HG03565 (cell line): ENCODE measurements around the gene MARCHF3.
"Not testable (repeated sequence)": the region's sequence is repeated elsewhere in the genome, so short reads cannot be mapped to it uniquely, and the experiment has no call there.

Experiments used
- ATAC-seq: cut with Tn5 transposase; IDR thresholded peaks from one replicate; pipeline ENCODE4 v1.9.1; 2021; ENCODE audit warnings: mild to moderate bottlenecking, moderate library complexity; ENCODE audit not compliant: unreplicated experiment

The MARCHF3 gene

DNA sequence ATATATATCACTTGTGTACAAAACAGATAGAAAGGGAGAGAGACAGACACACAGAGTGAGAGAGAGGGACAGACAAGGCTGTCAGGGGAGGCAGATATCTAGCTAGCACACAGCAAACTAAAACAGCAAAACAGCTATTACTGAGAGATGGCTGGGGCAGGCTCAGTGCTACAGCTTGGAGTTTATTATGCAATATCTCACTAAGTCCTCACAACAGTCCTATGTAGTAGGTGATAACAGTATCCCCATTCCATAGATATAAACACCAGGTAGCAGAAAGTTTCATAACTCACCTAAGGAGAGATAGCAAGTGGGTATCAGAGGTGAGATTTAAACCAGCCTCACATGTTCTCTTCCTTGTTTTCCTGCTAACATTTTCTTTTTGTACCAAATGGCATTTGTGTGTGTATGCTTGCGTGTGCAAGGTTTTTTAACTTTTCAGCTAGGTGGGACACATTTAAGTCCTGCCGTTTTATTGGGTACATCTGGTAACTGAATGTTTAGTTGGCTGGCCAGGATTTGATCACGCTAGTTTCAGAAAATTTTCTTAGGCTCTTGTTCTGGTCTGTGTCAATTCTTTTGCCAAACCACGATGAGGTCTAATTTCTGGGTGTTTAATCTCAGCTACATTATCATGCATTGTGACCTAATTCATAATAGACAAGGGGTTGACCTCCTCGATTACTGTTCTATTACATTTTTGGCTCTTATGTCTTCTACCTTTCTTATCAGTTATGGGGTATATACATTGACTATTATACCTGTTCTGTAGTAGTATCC, 148.3 kb downstream of the MARCHF3 start:
- ATAC-seq = no peak

DNA sequence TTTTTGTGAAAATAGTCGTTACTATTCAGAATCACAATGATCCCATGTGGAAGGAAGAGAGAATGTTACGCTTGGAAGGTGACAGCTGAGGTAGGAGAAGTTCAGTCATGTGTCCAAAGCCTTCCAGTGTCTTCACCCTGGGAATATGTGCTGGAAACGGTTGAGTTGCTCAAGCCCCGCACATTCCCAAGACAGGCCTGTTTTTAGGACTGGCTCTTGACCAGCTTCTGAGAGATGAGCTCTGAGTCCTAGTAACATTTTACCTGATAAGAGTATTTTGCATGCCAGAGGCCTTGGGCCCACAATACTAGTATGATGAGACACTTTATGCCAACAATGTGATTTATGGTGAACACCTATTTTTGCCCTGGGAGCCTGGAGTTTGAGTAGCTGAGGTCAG, 151.7 kb downstream of the MARCHF3 start:
- ATAC-seq = no peak

DNA sequence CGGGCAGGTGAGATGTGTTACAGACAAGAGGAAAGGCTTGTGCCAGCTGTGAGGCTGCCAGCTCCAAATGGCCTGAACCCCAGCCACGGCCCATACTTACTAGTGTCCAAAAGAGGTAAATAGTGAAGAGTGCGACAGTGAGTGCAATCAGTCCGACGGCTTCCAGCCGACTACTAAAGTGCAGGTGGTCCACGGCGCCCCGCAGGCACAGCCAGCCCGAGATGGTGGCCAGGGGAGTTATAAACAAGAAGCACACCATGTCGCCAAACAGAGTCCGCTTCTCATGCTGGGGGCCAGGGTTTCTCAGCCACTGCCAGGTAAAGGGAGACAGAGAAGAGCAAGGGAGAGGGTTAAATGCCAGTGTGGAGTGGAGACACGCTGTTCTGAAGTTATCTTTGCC, 152.3 kb downstream of the MARCHF3 start:
- no peak for ATAC-seq

DNA sequence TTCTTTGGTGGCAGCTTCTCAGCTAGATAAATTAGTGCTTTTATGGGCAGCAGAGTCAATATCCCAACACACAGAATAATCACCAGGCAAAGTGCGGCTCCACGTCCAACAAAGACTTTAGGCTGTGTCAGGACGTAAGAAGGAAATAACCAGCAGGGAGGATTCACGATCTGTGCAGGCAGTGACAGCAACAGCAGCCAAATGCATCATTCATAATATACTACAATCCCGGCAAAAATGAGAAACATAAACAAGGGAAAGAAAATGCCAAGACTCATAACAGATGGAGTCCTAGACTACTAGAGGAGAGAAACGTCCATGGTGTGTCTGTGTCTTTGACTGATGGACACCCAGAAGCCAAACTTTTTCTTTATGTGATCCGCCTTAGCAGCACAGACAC, 152.8 kb downstream of the MARCHF3 start:
- no peak for ATAC-seq

DNA sequence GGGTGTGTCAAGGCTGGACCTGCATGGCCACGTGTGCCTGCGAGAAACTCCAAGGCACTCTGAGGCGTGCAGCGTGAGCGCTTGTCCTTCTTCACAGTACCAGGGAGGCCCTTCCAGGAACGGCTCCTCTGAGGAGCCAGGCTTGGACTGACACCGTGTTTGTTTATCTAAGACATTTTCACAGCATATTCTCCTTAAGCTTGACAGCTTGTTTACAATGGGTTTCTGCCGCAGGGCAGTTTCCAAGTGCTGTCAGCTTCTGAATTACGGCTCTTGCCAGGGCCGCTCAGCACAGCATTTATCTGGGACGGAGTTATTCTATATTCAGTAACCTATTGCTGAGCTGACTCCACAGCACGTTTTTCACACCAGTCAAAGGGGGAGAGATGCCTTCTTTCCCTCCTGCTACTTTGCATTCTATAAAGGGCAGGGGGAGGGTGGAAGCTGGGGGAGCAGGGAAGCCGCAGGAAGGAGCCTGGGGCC, 155.0 kb downstream of the MARCHF3 start:
- no peak for ATAC-seq

DNA sequence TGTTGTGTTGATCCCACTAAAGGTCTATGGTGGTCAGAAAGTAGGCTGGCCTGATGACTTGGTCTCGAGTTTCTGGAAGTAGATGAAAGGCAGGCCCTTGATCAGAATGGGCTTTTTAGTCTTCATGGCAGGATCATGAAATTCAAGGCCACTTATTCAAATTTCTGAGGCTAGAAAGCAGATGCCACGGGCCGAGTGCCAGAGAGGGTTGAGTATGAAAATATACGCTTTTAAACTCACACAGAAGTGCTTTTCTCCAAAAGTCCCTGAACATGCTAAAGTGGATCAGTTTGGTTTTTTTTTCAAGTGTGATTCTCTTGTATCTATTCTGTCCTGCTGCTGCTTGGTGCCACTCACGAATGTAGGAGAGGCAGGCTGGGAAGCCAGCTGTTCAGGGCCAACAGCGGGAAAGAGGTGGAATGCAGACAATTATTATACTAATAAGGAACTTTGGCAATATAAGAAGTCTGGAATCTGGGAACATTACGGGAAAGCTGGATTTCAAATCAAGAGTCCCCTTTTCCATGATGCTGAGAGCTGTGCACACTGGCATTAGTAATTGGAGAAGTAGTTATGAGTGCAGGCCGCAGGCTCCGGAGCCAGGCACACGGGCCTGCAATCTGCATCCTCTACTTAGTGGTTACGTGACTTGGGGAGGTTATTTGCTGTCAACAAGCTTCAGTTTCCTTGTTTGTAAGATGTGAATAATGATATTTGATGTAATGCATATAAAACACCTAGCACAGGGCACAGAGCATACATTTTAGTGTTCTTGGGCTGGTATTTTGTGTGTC, 157.6 kb downstream of the MARCHF3 start:
- no peak for ATAC-seq

DNA sequence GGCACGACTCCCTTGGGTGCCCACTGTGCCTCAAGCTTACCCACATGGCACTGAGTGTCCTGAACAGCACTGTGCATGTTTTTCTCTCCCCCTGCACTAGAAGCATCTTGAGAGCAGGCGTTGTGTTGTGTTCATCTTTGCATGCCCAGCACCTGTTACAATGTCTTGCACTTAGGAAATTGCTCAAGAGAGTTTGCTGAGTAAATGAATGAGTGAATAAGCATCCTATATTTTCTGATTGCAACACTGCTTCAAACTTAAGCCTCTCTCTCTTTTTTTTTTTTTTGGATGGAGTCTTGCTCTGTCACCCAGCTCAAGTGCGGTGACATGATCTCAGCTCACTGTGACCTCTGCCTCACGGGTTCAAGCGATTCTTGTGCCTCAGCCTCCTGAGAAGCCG, 158.9 kb downstream of the MARCHF3 start:
- ATAC-seq = no peak

DNA sequence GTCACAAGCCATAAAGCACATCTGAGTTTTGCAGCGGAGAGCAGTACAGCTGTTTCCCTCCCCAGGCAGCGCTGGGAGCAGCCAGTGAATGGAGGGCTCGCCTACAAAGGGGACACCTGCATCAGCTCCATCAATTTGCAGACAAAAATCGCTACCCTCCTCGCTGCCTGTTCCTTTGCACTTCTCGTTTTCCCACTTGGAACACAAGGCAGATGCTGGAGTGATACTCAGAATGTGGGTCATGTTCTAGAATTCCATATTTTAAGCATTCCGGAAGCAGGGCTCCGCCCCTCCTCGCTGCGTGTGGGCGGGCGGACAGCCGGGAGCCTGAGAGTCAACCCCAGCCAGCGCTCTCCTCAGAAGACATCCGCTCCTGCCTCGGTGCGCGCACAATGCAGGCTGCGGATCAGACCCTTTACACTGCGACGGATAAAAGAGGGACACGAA, 161.3 kb downstream of the MARCHF3 start:
- ATAC-seq = peak; percentile 77

DNA sequence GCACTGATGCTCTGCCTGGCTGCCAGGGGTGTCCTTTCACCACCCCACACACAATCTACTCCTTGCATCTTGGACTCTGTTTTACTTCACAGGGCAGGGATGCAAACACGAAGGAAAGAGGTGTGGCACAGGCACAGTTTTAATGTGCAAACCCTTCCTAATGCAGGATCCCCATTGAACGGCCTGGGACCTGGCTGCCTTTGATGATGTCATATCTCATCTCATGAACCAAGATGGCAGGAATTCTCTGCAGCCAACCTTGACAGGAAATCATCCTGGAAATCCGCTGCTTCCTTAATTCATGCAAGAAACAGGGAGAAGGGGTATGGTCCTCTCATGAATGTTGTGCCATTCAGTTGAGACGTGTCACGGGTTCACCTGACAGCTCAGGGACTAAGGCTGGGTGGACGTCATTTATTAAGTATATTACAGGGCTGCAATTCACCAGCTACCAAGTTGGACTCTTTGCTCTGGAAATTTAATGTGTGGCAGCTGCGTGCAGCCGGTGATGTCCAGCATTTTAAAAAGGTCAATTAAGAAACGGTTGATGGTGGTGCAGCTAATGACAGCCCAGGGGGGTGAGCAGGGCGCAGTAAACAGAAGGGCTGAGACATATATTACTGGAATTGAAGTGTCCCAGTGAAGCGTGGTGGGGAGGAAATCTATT, 161.9 kb downstream of the MARCHF3 start:
- ATAC-seq = no peak

DNA sequence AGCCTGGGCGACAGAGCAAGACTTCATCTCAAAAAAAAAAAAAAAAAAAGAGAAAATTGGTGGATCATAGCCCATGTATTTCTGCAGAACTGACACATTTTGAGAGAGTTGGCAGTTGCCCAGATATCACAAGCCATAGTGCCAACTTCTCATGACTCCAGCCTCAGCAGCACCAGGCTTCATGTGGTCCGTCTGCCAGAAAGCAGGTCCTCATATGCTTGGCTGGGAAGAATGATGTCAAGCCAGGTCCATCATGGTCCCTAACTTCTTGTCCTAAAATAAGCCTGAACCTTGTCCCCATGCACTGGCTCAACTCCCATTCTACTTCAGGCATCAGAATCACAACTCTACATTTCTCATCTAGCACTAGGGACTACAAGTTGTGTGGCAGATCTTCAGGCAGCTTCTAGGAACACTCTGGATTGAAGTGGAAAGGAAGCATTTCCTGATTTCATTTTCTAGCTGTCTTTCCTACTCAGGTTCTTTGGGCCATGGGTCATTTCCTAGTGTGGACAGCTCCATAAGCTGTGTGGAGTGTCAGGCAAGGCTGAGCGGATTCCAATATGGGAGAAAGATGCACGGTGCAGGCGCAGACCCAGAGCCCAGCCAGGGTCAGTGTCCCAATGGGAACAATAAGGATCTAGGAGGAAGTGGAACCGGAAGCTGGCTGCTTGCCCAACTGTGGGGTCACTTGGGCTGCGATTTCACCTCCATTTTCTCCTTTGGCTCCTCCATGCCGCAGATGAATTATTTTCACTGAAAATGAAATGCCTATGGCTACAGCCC, 163.3 kb downstream of the MARCHF3 start:
- no peak for ATAC-seq

DNA sequence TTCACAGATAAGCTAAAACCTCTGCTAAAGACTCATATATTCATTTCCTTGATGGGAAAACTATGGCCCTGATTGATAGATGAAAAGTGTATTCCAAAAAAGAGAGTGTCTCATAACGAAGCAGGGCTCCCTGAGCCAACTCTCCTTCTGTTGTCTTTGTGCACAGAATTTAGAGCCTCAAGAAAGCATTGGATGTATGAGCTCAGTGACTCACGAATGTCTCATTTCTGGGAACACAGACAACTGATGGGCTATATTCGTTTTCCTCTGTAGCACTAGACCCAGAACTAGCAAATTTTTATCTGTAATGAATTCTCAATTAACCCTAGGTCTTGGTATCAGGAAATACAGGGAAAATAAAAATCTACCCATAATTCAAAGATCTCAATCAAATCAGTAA, 165.1 kb downstream of the MARCHF3 start:
- no peak for ATAC-seq

DNA sequence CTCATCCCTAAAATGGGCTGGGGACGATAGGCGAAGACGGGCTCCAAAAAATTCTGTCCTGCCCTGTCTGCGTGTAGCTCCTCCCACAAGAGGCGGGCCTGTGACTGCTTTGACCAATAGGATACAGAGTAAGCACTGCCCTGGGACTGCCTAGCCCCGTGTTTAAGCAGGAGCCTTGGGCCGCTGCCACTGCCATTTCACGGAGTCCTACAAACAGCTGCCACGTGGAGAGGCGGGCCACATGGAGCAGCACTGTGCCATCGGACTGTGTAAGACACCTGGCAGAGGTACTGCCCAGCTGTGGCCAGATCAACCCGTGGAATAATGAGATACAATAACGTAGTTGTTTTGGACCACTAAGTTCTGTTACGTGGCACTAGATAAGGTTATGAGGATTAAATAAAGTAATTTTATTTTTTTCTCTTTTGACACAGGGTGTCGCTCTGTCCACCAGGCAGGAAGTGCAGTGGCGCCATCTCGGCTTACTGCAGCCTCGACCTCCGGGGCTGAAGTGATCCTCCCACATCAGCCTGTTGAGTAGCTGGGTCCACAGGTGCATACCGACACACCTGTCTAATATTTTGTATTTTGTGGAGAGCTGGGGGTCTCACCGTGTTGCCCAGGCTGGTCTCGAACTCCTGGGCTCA, 166.2 kb downstream of the MARCHF3 start:
- ATAC-seq = no peak

DNA sequence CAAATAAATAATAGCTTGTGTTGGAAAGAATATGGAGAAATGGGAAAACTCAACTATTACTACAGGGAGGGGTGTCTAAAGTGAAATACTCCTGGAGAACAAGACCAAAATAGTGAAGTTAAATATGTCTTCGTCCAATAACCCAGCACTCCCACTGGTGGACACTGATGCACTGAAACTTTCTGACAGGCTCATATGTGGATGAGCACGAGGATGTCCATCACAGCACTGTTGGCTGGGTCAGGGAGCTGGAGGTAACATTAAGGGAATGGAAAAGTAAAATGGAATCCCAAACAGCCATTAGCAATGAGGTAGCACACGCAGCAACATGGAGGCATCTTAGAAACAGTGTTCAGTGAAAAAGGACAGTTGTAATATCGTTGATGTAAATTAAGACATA, 167.0 kb downstream of the MARCHF3 start:
- no peak for ATAC-seq

DNA sequence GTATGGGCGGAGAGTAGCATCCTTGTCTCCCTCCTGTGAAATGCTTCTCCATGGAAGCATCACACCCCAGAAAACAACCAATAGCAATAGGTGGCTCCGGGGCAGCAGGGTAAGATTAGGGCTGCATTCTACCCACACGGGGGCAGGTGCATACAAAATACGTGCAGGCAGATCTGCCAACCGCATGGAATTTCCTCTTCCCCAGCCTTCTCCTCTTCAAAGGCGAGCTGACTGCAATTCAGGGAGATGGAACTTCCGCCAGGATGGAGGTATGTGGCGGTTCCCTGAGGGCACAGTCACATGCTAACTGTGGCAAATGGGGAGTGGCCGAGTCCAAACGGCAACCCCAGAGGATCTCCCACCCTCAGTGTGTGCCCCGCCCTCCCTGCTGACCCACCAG, 171.9 kb downstream of the MARCHF3 start:
- no peak for ATAC-seq

DNA sequence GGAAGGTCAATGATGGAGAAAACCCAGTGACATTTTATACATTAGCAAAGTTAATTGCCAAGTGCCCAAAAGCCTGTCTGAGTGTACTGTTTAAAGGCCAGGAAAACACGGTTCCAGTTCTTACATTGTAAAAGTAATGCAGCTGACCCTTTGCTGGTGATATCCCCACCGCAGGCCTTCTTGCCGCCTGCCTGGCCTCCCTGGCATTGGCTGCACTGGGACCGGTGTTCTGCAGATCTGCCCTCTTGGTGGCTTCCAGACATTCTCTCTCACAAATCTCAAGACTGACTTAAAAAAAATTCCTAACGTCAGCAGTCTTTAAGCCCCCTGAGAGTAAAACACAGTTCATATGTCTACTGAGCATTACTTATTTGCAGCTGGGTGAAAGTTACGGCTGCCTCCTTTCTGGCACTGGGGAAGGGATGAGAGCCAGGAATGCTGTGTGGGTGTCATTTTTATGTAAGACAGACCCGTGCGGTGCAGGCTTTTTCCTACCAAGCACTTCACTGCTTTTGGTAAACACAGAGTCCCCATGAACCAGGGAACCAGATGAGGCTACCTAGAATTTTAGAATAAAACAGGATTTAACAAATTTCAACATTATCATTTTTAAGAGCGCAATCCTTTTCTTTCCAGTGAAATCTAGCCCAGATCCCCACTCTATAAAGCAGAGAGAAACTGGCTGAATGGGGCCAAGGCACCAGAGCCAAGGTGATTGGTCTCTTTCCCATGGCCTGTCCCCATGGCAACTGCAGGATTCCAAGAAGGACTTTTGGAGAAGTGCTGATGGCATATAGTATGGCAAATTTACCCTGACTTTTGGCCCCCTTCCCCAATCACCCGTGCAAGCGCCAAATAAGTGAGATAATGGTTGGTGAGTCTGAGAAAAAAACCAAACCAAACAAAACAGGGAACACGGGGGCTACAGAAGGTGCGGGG, 172.6 kb downstream of the MARCHF3 start:
- no peak for ATAC-seq

DNA sequence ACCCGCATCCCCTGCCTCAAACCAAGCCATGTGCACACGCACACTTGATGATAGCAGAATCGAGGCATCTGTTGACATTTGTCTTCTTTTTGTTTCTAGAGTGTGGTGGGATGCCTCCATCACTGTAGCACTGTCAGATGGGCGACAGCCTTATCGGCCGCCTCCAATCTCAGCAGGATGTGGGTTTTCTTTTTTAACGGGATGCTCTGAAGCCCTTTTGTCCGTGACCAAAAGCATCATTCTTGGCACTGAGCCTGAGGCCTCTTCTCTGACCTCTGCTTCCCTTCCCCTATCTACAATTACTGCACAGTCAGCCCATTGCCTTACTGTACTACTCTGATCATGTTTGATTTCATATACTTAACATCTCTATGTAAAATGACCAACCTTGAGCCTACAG, 175.1 kb downstream of the MARCHF3 start:
- no peak for ATAC-seq

DNA sequence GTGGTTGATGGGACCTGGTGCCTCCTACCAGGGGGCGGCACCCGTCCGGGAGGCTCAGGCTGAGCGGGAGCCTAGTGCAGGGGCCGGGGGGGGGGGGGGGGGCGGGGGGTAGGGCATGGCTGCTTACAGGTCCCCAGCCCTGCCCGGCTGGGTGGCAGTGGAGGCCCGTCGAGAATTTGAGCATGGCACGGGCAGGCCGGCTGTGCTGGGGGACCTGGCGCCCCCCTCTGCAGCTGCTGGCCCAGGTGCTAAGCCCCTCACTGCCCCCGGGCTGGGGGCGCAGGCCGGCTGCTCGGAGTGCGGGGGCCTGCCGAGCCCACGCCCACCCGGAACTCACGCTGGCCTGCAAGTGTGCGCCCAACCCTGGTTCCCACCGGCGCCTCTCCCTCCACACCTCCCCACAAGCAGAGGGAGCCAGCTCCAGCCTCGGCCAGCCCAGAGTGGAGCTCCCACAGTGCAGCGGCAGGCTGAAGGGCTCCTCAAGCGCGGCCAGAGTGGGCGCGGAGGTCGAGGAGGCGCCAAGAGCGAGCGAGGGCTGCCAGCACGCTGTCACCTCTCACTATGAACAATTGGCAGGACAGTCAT, 175.7 kb downstream of the MARCHF3 start:
- ATAC-seq = no peak

DNA sequence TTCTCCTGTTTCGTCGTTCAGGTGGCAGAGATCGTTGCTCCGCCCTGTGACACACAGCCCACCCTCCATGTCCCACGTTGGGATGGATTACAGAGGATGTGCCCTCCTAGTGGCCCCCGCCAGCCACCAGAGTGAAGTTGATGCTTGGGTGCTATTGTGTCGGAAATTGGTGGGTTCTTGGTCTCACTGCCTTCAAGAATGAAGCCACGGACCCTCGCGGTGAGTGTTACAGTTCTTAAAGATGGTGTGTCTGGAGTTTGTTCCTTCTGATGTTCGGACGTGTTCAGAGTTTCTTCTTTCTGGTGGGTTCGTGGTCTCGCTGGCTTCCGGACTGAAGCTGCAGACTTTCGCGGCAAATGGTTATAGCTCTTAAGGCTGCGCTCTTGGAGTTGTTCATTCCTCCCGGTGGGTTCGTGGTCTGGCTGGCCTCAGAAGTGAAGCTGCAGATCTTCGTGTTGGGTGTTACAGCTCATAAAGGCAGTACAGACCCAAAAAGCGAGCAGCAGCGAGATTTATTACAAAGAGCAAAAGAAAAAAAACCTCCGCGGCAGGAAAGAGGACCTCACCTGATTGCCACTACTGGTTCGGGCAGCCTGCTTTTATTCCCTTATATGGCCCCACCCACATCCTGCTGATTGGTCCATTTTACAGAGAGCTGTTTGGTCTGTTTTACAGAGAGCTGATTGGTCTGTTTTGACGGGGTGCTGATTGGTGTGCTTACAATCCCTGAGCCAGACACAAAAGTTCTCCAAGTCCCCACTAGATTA, 176.6 kb downstream of the MARCHF3 start:
- not testable (repeated sequence) for ATAC-seq
